GM19395 (cell line): ENCODE results near the gene NDFIP1.
"Not testable (repeated sequence)": the region's sequence is repeated elsewhere in the genome, so short reads cannot be mapped to it uniquely, and the experiment has no call there.

Experiments
- ATAC-seq: cut with Tn5 transposase; IDR thresholded peaks from one replicate; pipeline ENCODE4 v1.9.1; 2021; ENCODE audit warnings: mild to moderate bottlenecking, moderate library complexity; ENCODE audit not compliant: unreplicated experiment

The NDFIP1 gene

DNA sequence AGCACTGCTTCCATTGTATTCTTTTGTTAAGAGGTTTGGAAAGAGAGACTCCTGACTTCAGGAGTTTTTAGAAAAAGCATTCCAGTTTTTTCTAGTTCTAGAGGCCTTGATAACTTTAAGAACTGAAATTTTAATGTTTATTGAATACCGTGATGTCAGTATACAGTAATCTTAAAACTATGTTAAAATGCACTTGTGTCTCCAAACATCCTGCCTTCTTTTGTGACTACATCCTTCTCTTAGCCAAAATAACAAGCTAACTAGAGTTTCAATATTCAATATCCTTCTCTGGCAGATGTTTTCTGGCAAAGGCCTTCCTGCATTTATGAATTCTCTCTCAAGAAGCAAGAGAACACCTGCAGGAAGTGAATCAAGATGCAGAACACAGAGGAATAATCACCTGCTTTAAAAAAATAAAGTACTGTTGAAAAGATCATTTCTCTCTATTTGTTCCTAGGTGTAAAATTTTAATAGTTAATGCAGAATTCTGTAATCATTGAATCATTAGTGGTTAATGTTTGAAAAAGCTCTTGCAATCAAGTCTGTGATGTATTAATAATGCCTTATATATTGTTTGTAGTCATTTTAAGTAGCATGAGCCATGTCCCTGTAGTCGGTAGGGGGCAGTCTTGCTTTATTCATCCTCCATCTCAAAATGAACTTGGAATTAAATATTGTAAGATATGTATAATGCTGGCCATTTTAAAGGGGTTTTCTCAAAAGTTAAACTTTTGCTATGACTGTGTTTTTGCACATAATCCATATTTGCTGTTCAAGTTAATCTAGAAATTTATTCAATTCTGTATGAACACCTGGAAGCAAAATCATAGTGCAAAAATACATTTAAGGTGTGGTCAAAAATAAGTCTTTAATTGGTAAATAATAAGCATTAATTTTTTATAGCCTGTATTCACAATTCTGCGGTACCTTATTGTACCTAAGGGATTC lies 43.1 kb downstream of the NDFIP1 start:
- ATAC-seq = no peak

DNA sequence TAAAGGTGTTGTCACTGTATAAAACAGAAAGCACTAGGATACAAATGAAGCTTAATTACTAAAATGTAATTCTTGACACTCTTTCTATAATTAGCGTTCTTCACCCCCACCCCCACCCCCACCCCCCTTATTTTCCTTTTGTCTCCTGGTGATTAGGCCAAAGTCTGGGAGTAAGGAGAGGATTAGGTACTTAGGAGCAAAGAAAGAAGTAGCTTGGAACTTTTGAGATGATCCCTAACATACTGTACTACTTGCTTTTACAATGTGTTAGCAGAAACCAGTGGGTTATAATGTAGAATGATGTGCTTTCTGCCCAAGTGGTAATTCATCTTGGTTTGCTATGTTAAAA lies 43.8 kb downstream of the NDFIP1 start:
- ATAC-seq = no peak

DNA sequence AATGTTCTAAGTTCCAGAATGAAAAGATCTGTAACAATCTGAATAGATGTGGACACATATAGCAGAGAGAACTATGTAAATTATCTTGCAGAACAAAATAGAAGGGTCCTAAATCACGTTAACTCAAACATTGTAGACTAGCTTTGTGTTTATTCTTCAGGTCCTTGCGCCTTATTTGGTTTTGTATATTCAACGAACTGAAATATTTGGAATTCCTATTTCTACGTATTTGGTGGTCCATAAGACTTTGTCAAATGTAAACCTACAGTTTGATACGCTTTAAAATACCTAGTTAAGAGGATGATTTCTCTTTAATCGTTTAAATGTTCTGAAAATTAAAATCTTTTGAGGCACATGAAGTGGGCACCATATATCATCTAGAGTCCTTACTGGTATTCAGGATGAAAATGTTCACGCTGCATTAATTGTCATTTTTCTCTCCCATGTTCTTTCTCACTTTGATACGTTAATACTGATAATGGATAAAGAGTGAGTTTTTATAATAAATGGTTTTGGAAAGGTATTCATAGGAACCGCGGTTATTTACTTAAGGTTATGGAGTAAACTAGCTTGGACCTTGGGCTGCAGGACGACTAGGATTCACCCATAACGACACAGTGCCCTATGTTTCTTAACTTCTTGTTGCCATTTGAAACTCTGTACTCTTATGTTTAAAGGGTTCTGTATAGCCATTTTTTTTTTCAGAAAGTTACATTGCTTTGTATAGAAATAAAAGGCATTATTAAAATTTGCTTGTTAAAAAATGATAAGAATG lies 45.3 kb downstream of the NDFIP1 start:
- ATAC-seq = no peak

DNA sequence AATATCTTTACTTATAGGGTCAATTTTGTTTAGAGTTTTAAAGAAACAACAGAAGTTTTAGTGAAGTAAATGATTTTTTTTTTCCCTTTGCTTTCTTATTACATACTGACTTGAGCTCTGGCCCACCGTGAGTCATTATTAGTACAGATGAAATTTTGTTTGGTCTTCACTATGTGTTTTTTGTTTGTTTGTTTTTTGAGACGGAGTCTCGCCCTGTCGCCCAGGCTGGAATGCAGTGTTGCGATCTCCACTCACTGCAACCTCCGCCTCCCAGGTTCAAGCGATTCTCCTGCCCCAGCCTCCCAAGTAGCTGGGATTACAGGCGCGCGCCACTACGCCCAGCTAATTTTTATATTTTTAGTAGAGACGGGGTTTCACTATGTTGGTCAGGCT lies 45.9 kb downstream of the NDFIP1 start:
- ATAC-seq = not testable (repeated sequence)

DNA sequence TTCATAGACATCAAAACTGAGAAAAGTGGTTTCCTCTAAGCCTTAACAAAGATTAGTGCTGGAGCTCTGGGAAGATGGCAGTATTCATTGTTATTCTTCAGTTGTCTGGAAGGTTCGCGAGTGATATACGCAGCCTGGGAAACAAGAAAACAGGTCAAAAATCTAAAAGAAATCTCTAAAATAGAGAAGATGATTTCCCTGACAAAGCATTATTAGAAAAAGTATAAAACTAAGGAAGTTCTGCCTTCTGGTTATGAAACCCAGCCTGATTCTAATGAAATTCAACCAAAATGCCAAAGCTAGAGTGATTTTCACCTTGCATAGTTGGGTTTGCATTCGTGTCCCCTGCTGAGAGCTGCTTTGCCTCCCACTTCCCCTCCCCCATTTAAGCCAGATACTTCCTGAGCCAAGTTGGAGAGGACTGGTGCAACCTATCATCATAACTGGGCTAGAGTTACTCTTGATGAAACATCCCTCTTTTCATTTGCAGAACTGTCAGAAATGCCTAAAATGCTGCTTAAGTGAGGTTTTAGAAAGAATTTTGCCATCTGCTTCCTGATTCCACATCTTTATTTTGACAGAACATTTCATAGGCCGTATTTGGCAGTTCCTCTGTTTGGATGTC lies 48.4 kb downstream of the NDFIP1 start:
- ATAC-seq = no peak

DNA sequence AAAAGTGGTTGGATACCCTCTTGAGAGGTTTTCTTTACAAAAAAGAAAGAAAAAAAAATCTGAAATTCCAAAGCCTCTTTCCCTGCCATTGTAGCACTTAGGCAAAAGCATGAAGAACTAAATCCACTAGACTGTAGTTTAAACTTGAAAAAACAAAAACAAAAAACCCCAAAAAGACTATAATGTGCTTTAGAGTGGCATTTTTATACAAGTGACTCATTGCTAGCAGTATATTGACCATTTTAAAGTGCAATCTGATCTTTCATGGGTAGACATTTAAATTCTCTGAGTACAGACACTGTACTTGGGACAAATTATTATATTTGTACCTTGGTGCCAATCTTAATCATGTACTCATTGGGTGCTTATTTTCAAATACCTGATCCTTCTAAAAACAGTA lies 50.8 kb downstream of the NDFIP1 start:
- no peak for ATAC-seq

- no peak for ATAC-seq
Observed at GRCh38 chr5:142164315-142164714, 55.7 kb downstream of the NDFIP1 start.

GRCh38 chr5:142166754-142167153 lies 58.2 kb downstream of the NDFIP1 start:
- no peak for ATAC-seq

GRCh38 chr5:142167458-142167857 lies 58.9 kb downstream of the NDFIP1 start:
- ATAC-seq = no peak

DNA sequence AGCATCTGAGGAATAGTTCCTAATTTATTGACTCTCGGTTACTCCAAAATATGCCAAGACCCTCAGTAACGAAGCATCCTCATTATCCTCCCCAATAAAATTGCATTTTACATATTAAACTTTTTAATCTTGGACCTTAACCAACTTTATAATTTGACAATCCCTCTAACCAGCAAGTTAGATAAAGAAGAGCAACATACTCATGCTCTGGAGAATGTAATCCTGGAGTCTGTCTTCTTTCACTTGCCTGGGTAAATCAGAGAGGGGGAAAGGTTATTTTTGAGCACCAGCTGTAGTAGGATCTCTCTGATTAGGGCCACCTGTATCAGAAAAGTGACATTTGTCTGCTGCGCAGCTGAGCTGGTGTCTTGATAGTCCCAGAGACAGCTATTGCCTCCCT lies 59.8 kb downstream of the NDFIP1 start:
- ATAC-seq = no peak

DNA sequence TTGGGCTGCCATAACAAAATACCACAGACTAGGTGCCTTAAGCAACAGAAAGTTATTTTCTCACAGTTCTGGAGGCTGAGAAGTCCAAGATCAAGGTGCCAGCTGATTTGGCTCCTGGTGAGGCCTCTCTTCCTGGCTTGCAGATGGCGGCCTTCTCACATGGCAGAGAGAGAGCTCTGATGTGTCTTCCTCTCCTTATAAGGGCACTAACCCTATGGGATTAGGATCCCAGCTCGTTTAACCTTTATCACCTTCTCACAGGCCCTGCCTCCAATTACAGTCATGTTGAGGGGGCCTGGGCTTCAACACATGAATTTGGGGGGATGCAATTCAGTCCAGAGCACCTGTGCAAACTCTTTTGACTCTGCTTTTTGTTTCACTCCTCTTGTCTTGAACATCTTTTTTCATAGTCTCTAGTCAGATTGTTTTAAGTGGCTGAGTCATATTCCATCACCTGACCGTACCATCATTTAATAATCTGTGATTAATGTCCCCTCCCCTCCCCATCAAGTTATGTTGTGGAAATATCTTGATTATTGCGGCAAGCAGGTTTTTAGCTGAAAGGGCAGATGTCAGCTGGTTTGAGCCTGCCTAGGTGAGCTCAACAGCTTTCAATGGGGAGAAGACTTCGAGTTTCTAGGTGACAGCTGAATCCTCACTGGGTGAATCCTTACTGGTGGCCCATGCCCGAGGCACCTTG lies 61.8 kb downstream of the NDFIP1 start:
- ATAC-seq = no peak

DNA sequence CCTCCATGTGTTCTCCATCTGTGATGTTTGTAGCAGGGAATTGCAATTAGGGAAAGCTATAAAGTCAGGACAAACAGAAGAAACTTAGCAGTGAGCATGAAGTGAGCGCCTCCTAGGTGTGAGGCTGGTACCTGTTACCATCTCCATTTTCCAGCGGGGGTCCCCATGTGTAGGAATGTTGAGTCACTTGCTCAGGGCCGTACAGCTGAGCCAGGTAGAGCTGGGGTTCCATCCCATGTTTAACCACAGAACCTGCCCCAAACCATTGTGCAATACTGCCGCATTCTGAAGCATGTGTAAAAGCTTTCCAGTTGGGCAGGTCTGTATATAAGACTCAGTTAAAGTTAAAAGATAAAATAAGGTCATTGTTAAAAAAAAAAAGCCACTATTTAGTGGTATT lies 62.7 kb downstream of the NDFIP1 start:
- ATAC-seq = no peak

GRCh38 chr5:142175039-142175438 lies 66.5 kb downstream of the NDFIP1 start:
- ATAC-seq = no peak

- ATAC-seq = no peak
Observed at GRCh38 chr5:142175461-142176142, 67.0 kb downstream of the NDFIP1 start.

DNA sequence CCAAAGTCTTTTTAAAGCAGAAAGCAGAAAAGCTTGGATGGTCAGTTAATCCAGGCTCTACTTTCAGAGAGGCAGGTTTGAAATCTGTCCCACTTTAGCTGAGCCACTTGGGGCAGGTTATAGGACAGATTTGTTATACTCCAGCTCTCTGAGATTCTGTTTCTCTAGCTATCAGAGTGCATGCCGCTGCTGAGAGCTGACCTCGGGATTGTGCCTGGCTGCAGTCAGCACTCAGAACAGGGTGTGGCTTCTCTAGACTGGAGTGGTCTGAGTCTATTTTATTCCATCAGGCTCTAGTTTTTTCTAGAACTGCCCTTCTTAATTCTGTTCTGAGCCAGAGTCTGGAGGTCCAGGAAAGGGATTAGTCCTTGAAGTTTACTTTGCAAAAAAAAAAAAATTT lies 67.7 kb downstream of the NDFIP1 start:
- ATAC-seq = no peak

- no peak for ATAC-seq
Observed at GRCh38 chr5:142178651-142179050, 70.1 kb downstream of the NDFIP1 start.

GRCh38 chr5:142179776-142180387 lies 71.3 kb downstream of the NDFIP1 start:
- no peak for ATAC-seq

GRCh38 chr5:142181096-142181495 lies 72.5 kb downstream of the NDFIP1 start:
- ATAC-seq = no peak

DNA sequence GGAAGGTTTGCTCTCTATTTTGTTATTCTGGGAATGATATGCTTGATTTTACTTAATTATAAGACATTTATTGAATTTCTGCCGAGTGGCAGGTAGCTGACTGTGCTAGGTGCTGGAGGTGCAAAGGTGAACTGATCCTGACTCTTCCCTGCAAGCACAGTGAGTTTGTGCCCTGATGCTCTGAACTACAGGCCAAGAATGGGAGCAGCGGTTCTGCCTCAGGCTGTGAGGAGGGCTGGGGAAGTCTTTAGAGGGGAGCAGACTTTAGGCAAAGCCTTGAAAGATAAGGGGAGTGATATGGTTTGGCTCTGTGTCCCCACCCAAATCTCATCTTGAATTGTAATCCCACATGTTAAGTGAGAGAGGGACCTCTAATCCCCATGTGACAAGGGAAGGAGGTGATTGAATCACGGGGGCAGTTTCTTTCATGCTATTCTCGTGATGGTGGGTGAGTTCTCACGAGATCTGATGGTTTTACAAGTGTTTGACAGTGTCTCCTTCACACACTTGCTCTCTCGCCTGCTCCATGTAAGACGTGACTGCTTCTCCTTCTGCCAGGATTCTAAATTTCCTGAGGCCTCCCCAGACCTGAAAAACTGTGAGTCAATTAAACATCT lies 73.1 kb downstream of the NDFIP1 start:
- ATAC-seq = no peak

GRCh38 chr5:142182840-142183239 lies 74.3 kb downstream of the NDFIP1 start:
- no peak for ATAC-seq
